Upper lobe of left lung (tissue), 6 donors: ENCODE data around the gene MAB21L4. TPM values are rescaled to one million over a fixed set of nuclear protein-coding genes. Genes with fewer than 3 reads are reported as not detected.

Source experiments
- ATAC-seq, 2 donors: fragments of 200-7000 bp; cut with Tn5 transposase; one replicate each; pipeline ENCODE4 v1.9.1; 2022; ENCODE audit warnings: mild to moderate bottlenecking in 2 of 2, moderate library complexity in 2 of 2; ENCODE audit not compliant: low FRiP score in 2 of 2
- DNase-seq, 2 donors: peaks; one replicate each; pipeline ENCODE4 v3.0.0-alpha.2; 2019 to 2020
- H3K27ac ChIP-seq, 4 donors: fragments of 200-600 bp; sonication (generic); one replicate each; pipeline ENCODE4 v1.5.1; 2016 to 2019
- H3K27me3 ChIP-seq, 4 donors: fragments of 200-600 bp; sonication (generic); one replicate each; pipeline ENCODE4 v1.5.1; 2017 to 2019
- H3K36me3 ChIP-seq, 4 donors: fragments of 200-600 bp; sonication (generic); one replicate each; pipeline ENCODE4 v1.5.1; 2016 to 2019
- H3K4me1 ChIP-seq, 4 donors: fragments of 200-600 bp; sonication (generic); one replicate each; pipeline ENCODE4 v1.5.1; 2018 to 2019
- H3K4me3 ChIP-seq, 4 donors: fragments of 200-600 bp; sonication (generic); one replicate each; pipeline ENCODE4 v1.5.1; 2017 to 2019; ENCODE audit warnings: mild to moderate bottlenecking in 2 of 4, moderate library complexity in 1 of 4
- H3K9me3 ChIP-seq, 4 donors: fragments of 200-600 bp; sonication (generic); one replicate each; pipeline ENCODE4 v1.5.1; 2018 to 2019
- EP300 ChIP-seq, 4 donors: sonication (generic); formaldehyde crosslinking; IDR thresholded peaks; one replicate each; pipeline ENCODE4 v1.5.1; 2017; ENCODE audit warnings: antibody characterized with exemption in 4 of 4, control low read depth in 2 of 4
- POLR2A ChIP-seq, 4 donors: fragments of 450-650 bp; IDR thresholded peaks; one replicate each; pipeline ENCODE4 v1.5.1; 2016 to 2017; ENCODE audit warnings: antibody characterized with exemption in 4 of 4, mild to moderate bottlenecking in 2 of 4
- POLR2AphosphoS5 ChIP-seq, 2 donors: sonication (generic); formaldehyde crosslinking; IDR thresholded peaks; one replicate each; pipeline ENCODE4 v1.5.1; 2017; ENCODE audit warnings: antibody characterized with exemption in 2 of 2
- WGBS, 2 donors: methylation state at CpG; one replicate each; pipeline ENCODE4 v1.1.5; 2017 to 2018; 5-methylcytosine and 5-hydroxymethylcytosine counted together
- total RNA-seq, 6 donors: library from RNA; depleted of rRNA in 4 of 6; stranded (reverse); fragments of >200 nt in 4 of 6; gene quantifications; one replicate each; pipeline versions ENCODE4 v1.1.0 to v1.2.1, GENCODE V29; 2016 to 2021
- TF ChIP-seq, protein P1 (sequence below), 6 experiments: fragments of 450-650 bp in 4 of 6; fragments of 200-600 bp in 2 of 6; sonication (generic) in 2 of 6; IDR thresholded peaks; one replicate each; pipeline ENCODE4 v1.5.1; 2016 to 2019; ENCODE audit warnings: antibody characterized with exemption in 6 of 6
- donor health status: DM: no; HTN: no; CAD: no; lungs with moderate emphysema.
- donor health status: DM: no; HTN: yes; CAD: no; lungs with severe emphysema.

MAB21L4 gene
- total RNA-seq, 6 donors from 2014 or later: 11.5 to 117 (median 29.0) TPM

DNA sequence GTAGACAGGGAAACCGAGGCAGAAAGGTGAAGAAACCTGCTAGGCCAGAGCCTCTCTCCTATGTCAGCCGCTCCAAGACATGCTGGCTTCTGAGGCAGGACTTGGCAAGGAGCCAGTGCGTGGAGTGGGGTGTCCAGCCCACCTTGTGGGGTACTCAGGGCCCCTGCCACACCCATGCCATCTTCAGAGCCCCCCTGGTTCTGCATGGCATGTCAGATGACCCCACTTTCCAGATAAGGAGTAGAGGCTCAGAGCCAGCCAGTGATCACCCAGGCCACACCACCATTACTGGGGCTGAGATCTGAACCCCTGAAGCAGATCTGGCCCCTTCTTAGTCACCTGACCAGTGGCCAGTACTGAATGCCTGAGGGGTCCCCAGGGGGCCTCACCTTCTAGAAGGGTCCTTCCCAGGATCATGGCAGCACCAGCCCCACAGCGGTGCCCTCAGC, 24.9 kb upstream of the MAB21L4 start:
- Histone ChIP-seq H3K4me3 (no peak overlapping the region), H3K36me3 (no peaks in the 10 kb centered on the region), H3K27ac (peak overlapping the region in 2 of 4 donors; percentile 5 to 66), H3K9me3 (no peaks in the 10 kb centered on the region), H3K27me3 (peaks cover 0 to 2% (median 0%) of the 10 kb centered on the region in 4 donors), H3K4me1 (peaks cover 2 to 10% (median 7%) of the 10 kb centered on the region in 4 donors)
- TF ChIP-seq EP300 (IDR thresholded peaks at IDR 0.05) (no peak), POLR2A (IDR thresholded peaks at IDR 0.05) (no peak), POLR2AphosphoS5 (IDR thresholded peaks at IDR 0.05) (no peak)
- TF ChIP-seq, protein P1, sequence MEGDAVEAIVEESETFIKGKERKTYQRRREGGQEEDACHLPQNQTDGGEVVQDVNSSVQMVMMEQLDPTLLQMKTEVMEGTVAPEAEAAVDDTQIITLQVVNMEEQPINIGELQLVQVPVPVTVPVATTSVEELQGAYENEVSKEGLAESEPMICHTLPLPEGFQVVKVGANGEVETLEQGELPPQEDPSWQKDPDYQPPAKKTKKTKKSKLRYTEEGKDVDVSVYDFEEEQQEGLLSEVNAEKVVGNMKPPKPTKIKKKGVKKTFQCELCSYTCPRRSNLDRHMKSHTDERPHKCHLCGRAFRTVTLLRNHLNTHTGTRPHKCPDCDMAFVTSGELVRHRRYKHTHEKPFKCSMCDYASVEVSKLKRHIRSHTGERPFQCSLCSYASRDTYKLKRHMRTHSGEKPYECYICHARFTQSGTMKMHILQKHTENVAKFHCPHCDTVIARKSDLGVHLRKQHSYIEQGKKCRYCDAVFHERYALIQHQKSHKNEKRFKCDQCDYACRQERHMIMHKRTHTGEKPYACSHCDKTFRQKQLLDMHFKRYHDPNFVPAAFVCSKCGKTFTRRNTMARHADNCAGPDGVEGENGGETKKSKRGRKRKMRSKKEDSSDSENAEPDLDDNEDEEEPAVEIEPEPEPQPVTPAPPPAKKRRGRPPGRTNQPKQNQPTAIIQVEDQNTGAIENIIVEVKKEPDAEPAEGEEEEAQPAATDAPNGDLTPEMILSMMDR (IDR thresholded peaks at IDR 0.05): no peak
- ATAC-seq: no peak
- DNase-seq: peak; percentile 14 to 16
- 78 to 80% methylated on average over 1 to 4 of the region's 4 CpGs for WGBS, 2 donors

DNA sequence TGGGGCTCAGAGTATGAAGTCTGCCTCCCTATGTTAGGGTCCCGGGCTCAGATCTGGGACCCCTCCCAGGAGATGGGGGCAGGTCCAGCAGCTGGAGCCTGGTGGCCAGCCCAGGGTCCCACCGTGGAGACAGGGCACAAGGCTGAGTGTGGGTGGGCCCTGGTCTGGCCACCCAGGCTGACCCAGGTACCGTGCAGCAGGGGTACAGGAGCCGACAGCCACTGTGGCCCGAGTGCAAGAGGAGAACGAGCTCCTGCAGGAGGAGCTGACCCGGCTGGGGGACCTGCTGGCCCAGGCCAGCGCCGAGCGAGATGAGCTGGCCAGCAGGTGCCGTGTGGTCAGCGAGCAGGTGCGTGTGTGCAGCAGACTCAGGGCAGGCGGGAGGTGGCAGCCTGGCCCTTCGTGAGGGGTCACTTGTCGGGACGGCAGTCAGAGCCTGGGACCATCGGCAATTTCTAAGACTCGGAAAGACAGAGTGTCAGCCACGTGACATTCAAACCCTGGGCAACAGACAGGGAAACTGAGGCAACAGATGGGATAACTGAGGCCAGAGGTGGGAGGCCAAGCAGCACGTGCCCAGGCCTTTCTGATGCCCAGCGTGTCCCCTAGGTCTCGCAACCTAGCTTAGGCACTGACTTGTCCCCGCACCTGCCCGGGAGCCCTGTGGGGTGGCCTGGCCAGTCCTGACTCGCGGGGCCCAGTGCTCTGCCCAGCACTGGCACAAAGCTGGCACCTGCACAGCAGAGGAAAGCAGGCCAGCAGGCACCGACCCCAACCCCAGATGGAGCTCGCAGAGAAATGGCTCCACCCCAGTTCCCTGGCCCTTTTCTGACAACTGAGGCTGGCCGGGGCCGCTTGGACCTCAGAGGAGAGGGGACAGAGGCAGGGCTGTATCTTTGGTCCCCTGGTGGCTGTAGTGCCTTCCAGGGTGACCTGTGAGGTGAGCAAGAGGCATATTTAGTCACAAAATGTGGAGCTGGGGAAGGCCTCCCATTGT, 24.1 kb upstream of the MAB21L4 start:
- H3K36me3 ChIP-seq: no peaks in the 10 kb centered on the region
- DNase-seq (peak; percentile 15 to 72), ATAC-seq (no peak)
- H3K27me3 ChIP-seq: peaks cover 0 to 5% (median 0%) of the 10 kb centered on the region in 4 donors
- peak overlapping the region in 2 of 4 donors; percentile 5 to 9 for H3K27ac ChIP-seq
- H3K9me3 ChIP-seq: no peaks in the 10 kb centered on the region
- TF ChIP-seq EP300 (IDR thresholded peaks at IDR 0.05) (no peak), POLR2AphosphoS5 (IDR thresholded peaks at IDR 0.05) (no peak), POLR2A (IDR thresholded peaks at IDR 0.05) (no peak)
- TF ChIP-seq, protein P1 (IDR thresholded peaks at IDR 0.05): no peak
- no peak overlapping the region for H3K4me3 ChIP-seq
- 89 to 91% methylated on average over 13 to 31 of the region's 31 CpGs for WGBS, 2 donors
- peaks cover 4 to 15% (median 9%) of the 10 kb centered on the region in 4 donors for H3K4me1 ChIP-seq

DNA sequence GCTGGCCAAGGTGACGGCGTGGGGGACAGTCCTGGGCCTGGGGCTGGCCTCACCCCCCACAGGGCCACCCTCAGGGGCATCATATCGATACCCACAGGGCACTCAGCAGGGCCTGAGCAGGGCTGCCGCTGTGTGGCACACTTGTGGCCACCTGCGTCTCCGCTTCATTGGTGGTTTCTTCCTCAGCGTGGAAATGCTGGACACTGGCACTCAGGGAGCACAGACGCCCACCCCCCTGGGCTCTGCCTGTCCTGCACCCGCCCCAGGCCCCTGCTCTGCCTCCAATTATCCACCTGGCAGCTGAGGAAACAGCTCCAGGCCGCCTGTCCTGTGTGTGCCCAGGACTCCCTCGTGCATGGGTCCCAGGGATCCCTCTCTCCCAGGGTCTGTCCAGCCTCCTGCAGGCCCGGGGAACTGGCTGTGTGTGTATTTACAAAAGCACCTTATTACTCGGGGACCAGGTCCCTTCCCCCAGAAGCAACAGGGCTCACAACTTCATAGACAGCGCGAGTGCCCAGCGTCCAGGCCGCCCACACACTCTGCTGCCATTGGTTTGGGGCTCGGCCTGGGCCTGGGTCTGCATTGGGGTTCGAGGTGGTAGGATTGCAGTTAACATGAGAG, 23.3 kb upstream of the MAB21L4 start:
- no peak for ATAC-seq
- TF ChIP-seq POLR2A (IDR thresholded peaks at IDR 0.05) (no peak), POLR2AphosphoS5 (IDR thresholded peaks at IDR 0.05) (no peak), EP300 (IDR thresholded peaks at IDR 0.05) (no peak)
- TF ChIP-seq, protein P1 (IDR thresholded peaks at IDR 0.05): no peak
- no peak overlapping the region for H3K4me3 ChIP-seq
- no peak overlapping the region for H3K27ac ChIP-seq
- H3K4me1 ChIP-seq: peaks cover 7 to 23% (median 13%) of the 10 kb centered on the region in 4 donors
- H3K27me3 ChIP-seq: peaks cover 0 to 5% (median 0%) of the 10 kb centered on the region in 4 donors
- H3K9me3 ChIP-seq: no peaks in the 10 kb centered on the region
- WGBS, 2 donors: 85 to 100% methylated on average over 4 to 18 of the region's 19 CpGs
- DNase-seq: peak in 1 of 2 donors; percentile 68
- no peaks in the 10 kb centered on the region for H3K36me3 ChIP-seq

DNA sequence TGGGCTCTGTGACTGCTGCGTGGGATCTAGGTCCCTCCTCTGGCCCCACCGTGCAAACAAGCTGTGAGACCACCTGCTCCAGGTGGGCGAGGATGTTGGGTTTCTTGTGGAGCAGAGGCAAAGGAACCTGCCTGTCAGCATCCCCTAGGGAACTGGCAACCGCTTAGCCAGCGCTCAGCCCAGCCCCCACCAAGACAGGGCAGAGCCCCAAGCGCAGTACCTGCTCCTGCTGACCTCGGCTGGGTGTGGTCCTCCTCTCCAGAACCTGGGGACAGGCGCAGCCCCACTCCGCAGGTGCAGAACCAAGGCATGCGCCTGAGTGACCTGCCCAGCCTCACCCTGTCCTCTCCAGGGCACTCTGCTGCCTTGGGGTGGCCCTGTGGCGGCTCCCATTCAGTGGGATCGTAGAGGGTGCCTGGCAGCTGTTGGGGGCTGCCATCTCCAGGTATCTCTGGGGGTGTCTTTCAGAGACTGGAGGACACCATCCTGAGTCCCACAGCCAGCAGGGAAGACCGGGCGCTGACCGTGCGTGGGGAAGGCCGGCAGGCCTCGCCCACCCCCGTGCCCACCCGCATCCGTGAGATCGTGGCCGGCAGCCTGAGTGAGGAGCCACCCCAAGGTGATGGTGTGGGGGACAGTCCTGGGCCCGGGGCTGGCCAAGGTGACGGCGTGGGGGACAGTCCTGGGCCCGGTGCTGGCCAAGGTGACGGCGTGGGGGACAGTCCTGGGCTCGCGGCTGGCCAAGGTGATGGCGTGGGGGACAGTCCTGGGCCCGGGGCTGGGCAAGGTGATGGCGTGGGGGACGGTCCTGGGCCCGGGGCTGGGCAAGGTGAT, 22.5 kb upstream of the MAB21L4 start:
- DNase-seq: peak; percentile 16 to 70
- no peaks in the 10 kb centered on the region for H3K9me3 ChIP-seq
- TF ChIP-seq, protein P1 (IDR thresholded peaks at IDR 0.05): no peak
- TF ChIP-seq EP300 (IDR thresholded peaks at IDR 0.05) (no peak), POLR2AphosphoS5 (IDR thresholded peaks at IDR 0.05) (no peak), POLR2A (IDR thresholded peaks at IDR 0.05) (no peak)
- H3K27ac ChIP-seq: no peak overlapping the region
- ATAC-seq: no peak
- no peak overlapping the region for H3K4me3 ChIP-seq
- no peaks in the 10 kb centered on the region for H3K36me3 ChIP-seq
- peaks cover 15 to 29% (median 21%) of the 10 kb centered on the region in 4 donors for H3K4me1 ChIP-seq
- 84 to 87% methylated on average over 14 to 29 of the region's 36 CpGs for WGBS, 2 donors
- H3K27me3 ChIP-seq: peaks cover 0 to 5% (median 0%) of the 10 kb centered on the region in 4 donors
